Measurements from ENCODE around the gene CDC42BPA.

GRCh38 chr1:226960944-226961765 lies 357.1 kb downstream of the CDC42BPA start:
- TF ChIP-seq CTCF (IDR thresholded peaks at IDR 0.05; ENCODE audit: borderline replicate concordance, extremely low read depth, low read length, poor library complexity, severe bottlenecking): no peak
- no peak for TF ChIP-seq EZH2 (IDR thresholded peaks at IDR 0.05; ENCODE audit: borderline replicate concordance, low read depth, low read length, severe bottlenecking)
